DOHH2 (cell line): ENCODE measurements around the gene CFAP61.

ENCODE experiments used
- H3F3A ChIP-seq: fragments of 200-600 bp; sonication (generic), shearing (Covaris generic); 2 replicates; pipeline ENCODE4 v1.6.0; 2016; ENCODE audit warnings: antibody characterized with exemption, mild to moderate bottlenecking; ENCODE audit not compliant: control insufficient read depth, insufficient read depth
- H3K27ac ChIP-seq: fragments of 200-600 bp; sonication (generic); 2 replicates; pipeline ENCODE4 v1.5.1; 2014; ENCODE audit warnings: low read depth, mild to moderate bottlenecking, low read length, moderate library complexity
- H3K27me3 ChIP-seq: fragments of 200-600 bp; sonication (generic); 2 replicates; pipeline ENCODE4 v1.6.1; 2014; ENCODE audit warnings: mild to moderate bottlenecking, low read length, mixed read lengths; ENCODE audit not compliant: control insufficient read depth
- H3K36me3 ChIP-seq: fragments of 200-600 bp; sonication (generic); 2 replicates; pipeline ENCODE4 v1.6.1; 2014; ENCODE audit warnings: mild to moderate bottlenecking, low read length, moderate library complexity, mixed read lengths; ENCODE audit not compliant: control insufficient read depth
- H3K4me1 ChIP-seq: fragments of 200-600 bp; sonication (generic); 2 replicates; pipeline ENCODE4 v1.6.1; 2014; ENCODE audit warnings: mild to moderate bottlenecking, low read length, mixed read lengths; ENCODE audit not compliant: control insufficient read depth
- H3K4me2 ChIP-seq: fragments of 200-600 bp; sonication (generic); 2 replicates; pipeline ENCODE4 v1.6.0; 2014; ENCODE audit warnings: mild to moderate bottlenecking, low read length, moderate library complexity
- H3K4me3 ChIP-seq: fragments of 200-600 bp; sonication (generic); 2 replicates; pipeline ENCODE4 v1.5.1; 2014; ENCODE audit warnings: mild to moderate bottlenecking, low read length, mixed read lengths
- H3K79me2 ChIP-seq: fragments of 200-600 bp; sonication (generic); 2 replicates; pipeline ENCODE4 v1.6.1; 2014; ENCODE audit warnings: mild to moderate bottlenecking, low read length, mixed read lengths; ENCODE audit not compliant: control insufficient read depth
- H3K9me2 ChIP-seq: fragments of 200-600 bp; sonication (generic); replicated peaks from 2 replicates; pipeline ENCODE4 v1.6.1; 2014; ENCODE audit warnings: mild to moderate bottlenecking, low read length, mixed read lengths; ENCODE audit not compliant: control insufficient read depth
- H3K9me3 ChIP-seq: fragments of 200-600 bp; sonication (generic); 2 replicates; pipeline ENCODE4 v1.6.1; 2014; ENCODE audit warnings: antibody characterized with exemption, low read length, mixed read lengths; ENCODE audit not compliant: control insufficient read depth, insufficient read depth
- H4K20me1 ChIP-seq: fragments of 200-600 bp; sonication (generic); 2 replicates; pipeline ENCODE4 v1.6.0; 2014; ENCODE audit warnings: low read depth, mild to moderate bottlenecking, antibody characterized with exemption, low read length, moderate library complexity; ENCODE audit not compliant: control insufficient read depth, insufficient read depth
- CTCF ChIP-seq: fragments of 200-600 bp; sonication (generic); IDR thresholded peaks from one replicate; pipeline ENCODE4 v1.5.1; 2014; ENCODE audit warnings: antibody characterized with exemption, mild to moderate bottlenecking, low read depth, low read length; ENCODE audit not compliant: poor library complexity, severe bottlenecking
- EZH2phosphoT487 ChIP-seq: fragments of 200-600 bp; sonication (generic); IDR thresholded peaks from 2 replicates; pipeline ENCODE4 v1.6.1; 2017; ENCODE audit warnings: borderline replicate concordance, mild to moderate bottlenecking, antibody characterized with exemption, low read length, moderate library complexity, mixed read lengths

The CFAP61 gene

GRCh38 chr20:20407891-20408805 is 355.8 kb downstream of the CFAP61 start:
- no peak overlapping the region for H3K4me3 ChIP-seq
- no peaks in the 10 kb centered on the region for H3K9me2 ChIP-seq
- H3K4me2 ChIP-seq: no peak overlapping the region
- H4K20me1 ChIP-seq: no peaks in the 10 kb centered on the region
- H3K27ac ChIP-seq: no peak overlapping the region
- no peaks in the 10 kb centered on the region for H3K36me3 ChIP-seq
- no peaks in the 10 kb centered on the region for H3F3A ChIP-seq
- H3K79me2 ChIP-seq: no peaks in the 10 kb centered on the region
- H3K27me3 ChIP-seq: no peaks in the 10 kb centered on the region
- no peaks in the 10 kb centered on the region for H3K9me3 ChIP-seq
- no peaks in the 10 kb centered on the region for H3K4me1 ChIP-seq
- no peak for TF ChIP-seq EZH2phosphoT487
- TF ChIP-seq CTCF: peak; percentile 32

GRCh38 chr20:20409331-20409730 is 357.0 kb downstream of the CFAP61 start:
- no peak overlapping the region for H3K4me3 ChIP-seq
- H3K27ac ChIP-seq: no peak overlapping the region
- no peaks in the 10 kb centered on the region for H3F3A ChIP-seq
- H3K36me3 ChIP-seq: no peaks in the 10 kb centered on the region
- no peaks in the 10 kb centered on the region for H3K27me3 ChIP-seq
- H3K4me1 ChIP-seq: no peaks in the 10 kb centered on the region
- no peaks in the 10 kb centered on the region for H3K9me2 ChIP-seq
- no peak for TF ChIP-seq CTCF
- TF ChIP-seq EZH2phosphoT487: no peak
- H3K79me2 ChIP-seq: no peaks in the 10 kb centered on the region
- no peak overlapping the region for H3K4me2 ChIP-seq
- no peaks in the 10 kb centered on the region for H4K20me1 ChIP-seq
- H3K9me3 ChIP-seq: no peaks in the 10 kb centered on the region
